T-helper 9 cell (primary cell): Measurements from ENCODE around the gene SLC25A20.
"Not testable (repeated sequence)": the region's sequence is repeated elsewhere in the genome, so short reads cannot be mapped to it uniquely, and the experiment has no call there.

Experiments used
- DNase-seq: peaks from one replicate; pipeline ENCODE4 v3.0.0-alpha.2; 2020
- total RNA-seq, 2 donors: gene quantifications; one replicate each; lab custom pipeline; 2026; lab: John Stamatoyannopoulos, UW

The SLC25A20 gene
- total RNA-seq: 5.6 to 34.1 reads per million in 2 donors

DNA sequence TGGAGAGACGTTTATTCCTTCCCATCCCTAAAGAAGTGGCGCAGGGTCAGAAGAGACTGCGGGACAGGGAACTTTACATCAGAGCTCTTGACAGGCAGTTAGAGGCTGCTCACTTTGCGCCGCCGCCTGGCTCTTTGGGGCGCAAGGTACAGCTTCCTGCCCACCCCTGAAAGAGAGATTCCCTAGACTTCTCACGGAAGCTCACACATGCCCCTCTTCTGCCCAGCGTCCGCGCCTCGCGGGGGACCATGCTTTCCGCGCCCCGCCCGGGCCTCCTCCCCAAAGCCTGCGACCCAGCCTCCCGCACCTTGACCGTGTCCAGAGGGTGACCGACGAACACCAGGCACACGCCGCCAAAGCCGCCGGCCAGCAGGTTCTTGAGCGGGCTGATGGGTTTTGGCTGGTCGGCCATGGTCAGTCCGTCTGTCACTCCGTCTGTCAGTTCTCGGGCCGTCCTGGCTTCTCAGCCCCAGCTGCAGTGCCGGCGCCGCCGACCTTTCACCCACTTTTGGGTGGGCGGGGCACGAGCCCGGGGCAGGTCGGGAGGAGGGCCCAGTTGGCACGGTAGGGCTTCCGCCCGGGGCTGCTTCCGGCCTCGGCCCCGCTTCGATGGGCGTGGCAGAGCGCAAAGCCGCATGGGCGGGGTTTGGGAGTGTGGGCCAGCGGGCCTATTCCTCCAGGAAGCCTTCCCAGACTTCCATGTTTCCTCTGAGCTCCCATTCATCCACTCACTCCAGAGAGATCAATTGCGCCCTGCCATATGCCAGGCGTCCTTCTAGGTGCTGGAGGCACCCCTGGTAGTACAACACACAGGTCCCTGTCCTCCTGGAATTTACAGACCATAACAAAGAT, at the start of gene SLC25A20:
Gene SLC25A20 (minus strand): TSS at position 500 of the 852 bp plus-strand sequence. CDS start 88 bp downstream, at position 412.
- DNase-seq: peak; percentile 81

DNA sequence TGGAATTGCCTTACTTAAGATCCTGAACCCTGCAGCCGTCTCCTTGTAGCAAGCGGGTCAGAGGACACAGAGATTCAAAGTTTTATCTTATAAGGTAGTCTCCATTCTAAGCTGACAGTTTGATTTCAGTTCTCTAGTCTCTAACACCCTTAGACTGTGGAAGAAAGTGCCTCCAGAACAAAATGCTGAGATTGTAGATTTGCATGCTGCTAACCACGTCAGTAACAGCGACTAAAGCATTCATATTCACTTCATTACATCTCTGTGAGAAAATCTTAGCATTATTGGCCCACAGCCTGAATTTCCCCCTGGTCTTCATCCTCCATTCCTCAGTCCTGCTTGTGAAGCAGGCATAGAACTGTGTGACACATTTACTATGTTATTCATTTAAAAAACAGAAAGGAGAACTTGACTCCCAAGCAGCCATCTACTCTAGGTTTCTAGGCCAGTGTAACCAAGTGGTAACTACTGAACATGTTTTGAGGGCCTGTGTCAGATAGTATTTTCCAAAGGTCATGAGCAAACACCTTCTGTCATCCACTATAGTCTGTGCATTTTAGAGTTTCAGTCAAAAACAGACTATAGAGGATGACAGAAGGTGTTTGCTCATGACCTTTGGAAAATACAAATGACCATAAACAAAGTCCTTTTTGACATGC, 47.3 kb upstream of the SLC25A20 start:
- DNase-seq: no peak

GRCh38 chr3:48945432-48945831, 46.8 kb upstream of the SLC25A20 start:
- DNase-seq: no peak

- no peak for DNase-seq
These were observed 40.0 kb upstream of the SLC25A20 start for GRCh38 chr3:48938689-48939088.

- no peak for DNase-seq
These were observed 39.5 kb upstream of the SLC25A20 start for GRCh38 chr3:48938156-48938555.

DNA sequence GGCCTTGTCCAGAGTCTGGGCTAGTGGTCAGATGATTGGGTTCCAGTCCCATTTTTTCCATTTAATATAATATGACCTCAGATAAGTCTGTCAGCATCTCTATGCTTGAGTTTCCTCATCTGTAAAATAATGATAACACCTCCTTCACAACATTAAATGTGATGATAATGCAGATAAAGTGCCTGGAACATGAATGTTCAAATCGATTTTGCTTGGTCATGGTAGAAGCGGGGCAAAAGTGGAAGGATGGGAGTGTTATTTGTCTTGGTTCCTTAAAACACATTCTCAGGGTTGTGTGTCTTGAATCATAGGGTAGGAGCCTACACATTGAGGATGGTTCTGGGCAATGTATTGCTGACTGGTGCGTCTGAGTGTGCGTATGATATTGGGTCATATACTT, 36.8 kb upstream of the SLC25A20 start:
- no peak for DNase-seq

- no peak for DNase-seq
These were observed 35.8 kb upstream of the SLC25A20 start for GRCh38 chr3:48934333-48934991.

DNA sequence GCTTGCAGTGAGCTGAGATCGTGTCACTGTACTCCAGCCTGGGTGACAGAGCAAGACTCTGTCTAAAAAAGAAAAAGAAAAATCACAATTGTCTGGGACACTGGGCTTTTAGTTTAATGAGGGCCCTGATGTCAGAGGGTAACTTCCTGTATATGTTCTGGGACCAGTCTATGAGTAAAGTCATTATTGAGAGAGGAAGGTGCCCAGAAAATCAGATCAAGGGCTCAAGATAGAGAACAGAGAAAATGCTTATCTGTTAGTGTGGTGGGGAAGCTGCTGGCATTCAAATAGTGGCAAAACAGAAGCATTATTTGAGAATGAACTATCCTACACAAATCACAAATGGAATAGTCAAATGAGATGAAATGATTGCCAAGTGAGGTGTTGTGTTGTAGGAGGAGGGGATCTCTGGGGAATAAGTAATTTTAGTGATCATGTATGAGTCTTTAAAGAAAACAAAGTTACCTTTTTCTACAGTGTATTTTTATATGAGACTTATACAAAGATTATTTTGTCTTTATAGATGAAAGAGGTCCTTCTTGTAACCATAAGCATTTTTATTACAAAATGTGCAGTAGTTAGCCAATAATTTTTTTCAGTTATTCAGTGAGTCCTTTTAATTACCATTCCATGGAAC, 33.4 kb upstream of the SLC25A20 start:
- DNase-seq: no peak

- no peak for DNase-seq
These were observed 31.9 kb upstream of the SLC25A20 start for GRCh38 chr3:48930590-48930989.

DNA sequence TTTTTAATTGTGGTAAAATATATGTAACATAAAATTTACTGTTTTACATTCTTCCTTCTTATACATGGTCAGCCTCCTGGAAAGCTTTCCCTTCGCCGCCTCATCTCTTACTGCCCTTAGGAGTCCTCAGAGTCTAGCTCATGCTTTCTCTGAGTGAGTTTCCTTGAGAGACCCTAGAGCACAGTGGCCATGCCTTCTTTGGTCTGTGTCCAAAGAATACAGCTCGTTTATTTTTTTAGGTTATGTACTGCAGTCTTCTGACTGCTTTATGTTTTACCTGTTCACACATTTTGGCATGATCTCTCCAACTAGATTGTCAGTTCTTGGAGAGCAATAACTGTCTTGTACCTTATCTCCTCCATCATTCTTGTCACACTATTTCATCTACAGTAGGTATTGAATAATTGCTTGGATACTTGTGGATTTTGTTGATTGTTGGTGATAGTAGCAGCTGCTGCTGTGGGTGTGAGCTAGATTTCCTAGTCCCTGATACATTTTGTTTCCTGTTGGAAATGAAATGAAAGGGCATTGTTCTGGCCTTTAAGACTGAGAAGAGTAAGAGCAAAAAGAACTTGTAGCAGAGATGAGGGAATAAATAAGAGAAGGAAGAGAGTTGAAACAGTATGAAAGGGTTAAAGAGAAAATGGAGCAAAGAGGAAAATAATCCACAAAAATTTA, 30.8 kb upstream of the SLC25A20 start:
- DNase-seq: no peak

GRCh38 chr3:48928679-48929078, 30.0 kb upstream of the SLC25A20 start:
- no peak for DNase-seq

DNA sequence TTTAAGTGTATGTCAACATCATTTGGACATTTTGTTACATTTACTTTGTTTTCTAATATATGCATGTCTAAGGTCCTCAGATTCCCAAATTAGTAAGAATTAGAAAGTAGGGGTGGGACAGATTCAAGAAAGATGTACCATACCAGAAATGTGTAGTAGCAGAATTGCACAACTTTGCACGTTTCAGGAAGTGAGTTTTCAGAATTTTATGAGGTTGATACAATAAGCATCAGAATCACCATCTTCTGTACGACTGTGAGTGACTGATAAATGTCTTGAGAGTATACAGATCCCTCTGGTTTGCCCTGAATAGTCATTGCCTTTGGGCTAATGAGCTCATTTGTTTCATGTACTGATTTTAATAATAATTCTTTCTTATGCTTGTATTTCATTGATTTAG, 29.2 kb upstream of the SLC25A20 start:
- no peak for DNase-seq

GRCh38 chr3:48926425-48927392, 28.0 kb upstream of the SLC25A20 start:
- no peak for DNase-seq

DNA sequence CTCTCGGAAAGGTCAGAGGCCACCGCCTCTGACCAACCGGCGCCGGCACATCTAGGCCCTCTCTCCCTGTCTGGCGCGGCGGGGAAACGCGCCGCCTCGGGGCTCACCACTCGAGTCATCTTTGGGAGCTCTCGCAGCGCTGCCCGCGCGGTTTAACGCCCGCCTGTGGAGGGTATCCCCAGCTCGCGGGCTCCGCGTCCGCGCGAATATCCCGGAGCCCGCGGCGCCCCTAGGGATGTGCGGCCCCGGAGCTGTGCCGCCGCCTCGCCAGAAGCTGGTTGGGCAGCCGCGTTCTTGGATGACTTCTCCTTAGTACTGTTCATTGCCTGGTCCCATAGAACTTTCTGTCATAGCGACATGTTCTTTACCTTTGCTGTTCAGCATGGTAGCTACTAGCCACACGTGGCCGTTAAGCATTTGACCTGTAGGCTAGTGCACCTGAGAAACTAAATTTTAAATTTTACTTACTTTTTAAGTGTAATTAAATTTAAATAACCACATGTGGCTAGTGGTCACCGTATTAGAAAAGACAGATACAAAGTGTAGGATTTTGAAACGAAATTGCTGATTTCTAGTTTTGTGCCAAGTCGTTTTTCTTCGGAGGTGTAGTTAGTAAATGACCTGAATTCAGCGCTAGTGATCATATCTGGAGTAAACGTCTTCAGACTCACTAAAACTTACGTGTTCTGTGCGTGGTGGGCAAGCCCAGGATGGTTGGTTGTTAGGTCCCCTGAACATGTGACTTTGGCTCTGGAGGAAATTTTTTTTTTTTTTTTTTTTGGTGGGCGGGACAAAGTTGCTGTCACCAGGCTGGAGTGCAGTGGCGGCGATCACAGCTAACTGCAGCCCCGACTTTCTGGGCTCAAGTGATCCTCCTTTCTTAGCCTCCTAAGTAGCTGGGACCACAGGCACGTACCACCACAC, 20.8 kb upstream of the SLC25A20 start:
- DNase-seq: peak; percentile 47

- DNase-seq: peak; percentile 85
These were observed 19.9 kb upstream of the SLC25A20 start, which contains the start of gene ARIH2 for GRCh38 chr3:48918388-48919214. ARIH2 (plus strand) TSS chr3:48918842; CDS start chr3:48927559, 8,717 bp downstream.

- no peak for DNase-seq
These were observed 16.6 kb upstream of the SLC25A20 start for GRCh38 chr3:48915296-48915695.

GRCh38 chr3:48907026-48907425, 8.3 kb upstream of the SLC25A20 start:
- not testable (repeated sequence) for DNase-seq

- no peak for DNase-seq
These were observed 591 bp upstream of the SLC25A20 start for GRCh38 chr3:48899273-48899672.
